AG04449 (cell line): ENCODE data around the gene ARHGAP30.

Source experiments
- CTCF ChIA-PET: fragments of 350-600 bp; formaldehyde crosslinking; extraction: SDS; loops from one replicate; lab custom pipeline; 2021; ENCODE audit warnings: antibody characterized with exemption; lab: Yijun Ruan, JAX
- POLR2A ChIA-PET: fragments of 400-600, 350-600 bp; formaldehyde crosslinking; extraction: SDS; loops from one replicate; lab custom pipeline; 2020; ENCODE audit warnings: antibody characterized with exemption, inconsistent platforms; lab: Yijun Ruan, JAX
- DNase-seq: peaks from one replicate; pipeline ENCODE4 v3.0.0-alpha.2; 2010; ENCODE audit warnings: low read depth, low spot score
- H3K4me3 ChIP-seq: 2 replicates; pipeline ENCODE4 v1.5.1; 2011; ENCODE audit warnings: low read depth, mild to moderate bottlenecking, control low read depth, low read length
- CTCF ChIP-seq: IDR thresholded peaks from one replicate; pipeline ENCODE4 v1.5.1; 2011; ENCODE audit warnings: mild to moderate bottlenecking, moderate library complexity, low read length, control low read depth, inconsistent platforms; ENCODE audit not compliant: insufficient read depth; ENCODE audit errors: missing control alignments

ARHGAP30 gene

GRCh38 chr1:161009602-161010211 lies 60.0 kb downstream of the ARHGAP30 start:
- H3K4me3 ChIP-seq, result no peak overlapping the region
- ChIA-PET POLR2A (no interaction called here), CTCF (interaction anchor here (0.8 kb wide), 1 partner anchor 38 kb away, joined by 3 read pairs; no protein-coding TSS in a partner anchor)
- TF ChIP-seq CTCF, result no peak
- DNase-seq, result no peak

DNA sequence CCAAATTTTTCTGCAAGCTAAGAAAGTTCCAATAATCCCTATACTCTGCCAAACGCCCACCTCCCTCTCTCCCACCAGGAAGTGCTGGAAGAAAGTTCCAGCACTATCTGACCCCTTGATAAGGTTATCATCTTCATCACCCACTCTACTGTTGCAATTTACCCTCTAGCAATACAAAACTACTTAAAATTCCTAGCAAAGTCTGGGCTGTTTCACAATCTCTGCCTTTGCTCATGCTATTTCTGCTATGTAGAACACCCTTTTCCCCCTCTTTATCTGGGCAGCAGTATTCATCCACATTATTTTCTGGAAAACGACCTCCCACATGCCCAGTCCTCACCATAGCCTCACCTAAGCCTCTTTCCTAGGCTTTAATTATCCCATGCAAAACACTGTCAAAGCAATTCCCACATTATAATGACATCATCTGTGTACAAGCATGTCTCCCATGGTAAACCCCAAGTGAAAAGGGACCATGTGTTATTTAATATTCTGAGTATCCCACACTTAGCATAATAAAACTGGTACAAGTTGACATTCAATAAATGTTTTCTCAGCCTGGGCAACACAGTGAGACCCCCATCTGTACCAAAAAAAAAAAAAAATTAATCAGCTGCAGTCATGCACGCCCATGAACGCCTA lies 60.7 kb downstream of the ARHGAP30 start:
- POLR2A ChIA-PET, result no interaction called here
- CTCF ChIA-PET, result interaction anchor here (0.6 kb wide), 1 partner anchor 11 kb away, joined by 3 read pairs; no protein-coding TSS in a partner anchor
- no peak for DNase-seq
- no peak overlapping the region for H3K4me3 ChIP-seq
- TF ChIP-seq CTCF, result no peak

DNA sequence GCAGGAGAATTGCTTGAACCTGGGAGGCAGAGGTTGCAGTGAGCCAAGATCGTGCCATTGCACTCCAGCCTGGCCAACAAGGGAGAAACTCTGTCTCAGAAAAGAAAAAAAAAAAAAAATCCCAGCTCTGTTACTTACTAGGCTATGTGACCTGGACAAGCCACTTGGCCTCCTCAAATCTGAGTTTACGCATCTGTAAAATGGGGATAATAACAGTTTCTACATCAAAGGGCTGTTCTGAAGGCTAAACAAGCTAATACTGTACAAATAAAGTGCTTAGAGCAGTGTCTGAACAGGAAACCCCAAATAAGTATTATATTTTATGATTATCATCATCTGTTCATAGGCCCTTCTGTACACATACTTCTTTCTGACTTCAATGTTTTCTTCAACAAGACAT lies 62.3 kb downstream of the ARHGAP30 start:
- TF ChIP-seq CTCF, result no peak
- POLR2A ChIA-PET, result no interaction called here
- CTCF ChIA-PET, result interaction anchor here (1.0 to 1.1 kb wide), 2 partner anchors 10 to 90 kb away, joined by 4 to 6 read pairs; no protein-coding TSS in a partner anchor
- DNase-seq, result no peak
- no peak overlapping the region for H3K4me3 ChIP-seq

DNA sequence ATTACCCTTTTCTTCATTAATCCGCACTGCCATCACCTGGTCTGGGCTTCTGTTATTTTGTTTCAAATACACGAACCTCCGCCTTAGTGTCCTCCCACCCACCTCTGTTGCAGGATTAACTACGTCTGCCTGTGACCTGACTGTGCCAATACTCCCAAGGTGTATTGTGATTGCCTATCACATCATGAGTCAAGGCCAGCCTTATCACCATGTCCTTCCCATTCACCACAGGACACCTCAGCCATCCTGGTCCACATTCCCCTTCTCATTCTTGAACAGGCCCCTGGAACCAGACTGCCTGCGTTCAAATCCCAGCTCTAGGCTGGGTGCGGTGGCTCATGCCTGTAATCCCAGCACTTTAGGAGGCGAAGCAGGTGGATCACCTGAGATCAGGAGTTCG lies 63.1 kb downstream of the ARHGAP30 start:
- CTCF ChIA-PET, result no interaction called here
- no peak overlapping the region for H3K4me3 ChIP-seq
- DNase-seq, result no peak
- POLR2A ChIA-PET, result no interaction called here
- TF ChIP-seq CTCF, result no peak

GRCh38 chr1:161001525-161001924 lies 68.2 kb downstream of the ARHGAP30 start:
- DNase-seq, result no peak
- POLR2A ChIA-PET, result no interaction called here

More at GRCh38 chr1:161001525-161001924, 68.2 kb downstream of the ARHGAP30 start:
- TF ChIP-seq CTCF, result no peak
- CTCF ChIA-PET, result interaction anchor here (1.4 to 2.9 kb wide), 2 partner anchors 11 to 96 kb away, joined by 6 to 17 read pairs; partner anchors contain the start of gene KLHDC9
- H3K4me3 ChIP-seq, result no peak overlapping the region
